Panc1 (cell line): ENCODE measurements around the gene ELOVL4. TPM values are rescaled to one million over a fixed set of nuclear protein-coding genes. Genes with fewer than 3 reads are reported as not detected.

ENCODE experiments used
- ATAC-seq: fragments of 200-7000 bp; cut with Tn5 transposase; 2 replicates; pipeline ENCODE4 v1.9.1; 2020; ENCODE audit warnings: mild to moderate bottlenecking, moderate library complexity
- BruUV-seq: library from RNA; stranded (reverse); fragments of 400-500 nt; replicated peaks from 2 replicates; lab custom pipeline; 2021; lab: Mats Ljungman, UMichigan
- CTCF ChIA-PET: fragments of 300-600 bp; sonication (Branson Sonifier 250); formaldehyde crosslinking; loops from one replicate; lab custom pipeline; 2022; ENCODE audit warnings: antibody characterized with exemption; lab: Charles Lee
- POLR2A ChIA-PET: fragments of 300-600 bp; sonication (Branson Sonifier 250); formaldehyde crosslinking; loops from one replicate; lab custom pipeline; 2022; ENCODE audit warnings: antibody characterized with exemption; lab: Charles Lee
- DNase-seq: peaks from one replicate; pipeline ENCODE4 v3.0.0-alpha.2; 2010; ENCODE audit warnings: low read depth, low spot score
- H3K27ac ChIP-seq: 2 replicates; pipeline ENCODE4 v1.5.1; 2011; ENCODE audit warnings: mild to moderate bottlenecking, low read length, inconsistent platforms
- H3K27me3 ChIP-seq: fragments of 200-500 bp; sonication (Bioruptor generic); 2 replicates; pipeline ENCODE4 v1.6.0; 2014; ENCODE audit warnings: low read length, inconsistent platforms; ENCODE audit not compliant: control insufficient read depth, insufficient read depth
- H3K36me3 ChIP-seq: fragments of 200-500 bp; sonication (Bioruptor generic); 2 replicates; pipeline ENCODE4 v1.5.1; 2014; ENCODE audit warnings: inconsistent platforms, mild to moderate bottlenecking, low read length, moderate library complexity; ENCODE audit not compliant: control insufficient read depth, insufficient read depth
- H3K4me1 ChIP-seq: 2 replicates; pipeline ENCODE4 v1.5.1; 2011; ENCODE audit warnings: inconsistent platforms, mild to moderate bottlenecking, low read length, moderate library complexity; ENCODE audit not compliant: control insufficient read depth, insufficient read depth
- H3K4me3 ChIP-seq, 2 experiments: 2 replicates each; pipeline ENCODE4 v1.5.1; 2011 to 2012; ENCODE audit warnings: low read depth in 2 of 2, low read length in 2 of 2, mild to moderate bottlenecking in 2 of 2, inconsistent platforms in 1 of 2, moderate library complexity in 1 of 2
- H3K9me3 ChIP-seq: fragments of 200-500 bp; sonication (Bioruptor generic); 2 replicates; pipeline ENCODE4 v1.5.1; 2014; ENCODE audit warnings: low read depth, mild to moderate bottlenecking, inconsistent platforms, low read length, moderate library complexity; ENCODE audit not compliant: control insufficient read depth, insufficient read depth
- CTCF ChIP-seq: fragments of 450-650 bp; IDR thresholded peaks from 2 replicates; pipeline ENCODE4 v1.5.1; 2017; ENCODE audit warnings: mild to moderate bottlenecking
- POLR2AphosphoS5 ChIP-seq: IDR thresholded peaks from 2 replicates; pipeline ENCODE4 v1.6.1; 2012; ENCODE audit warnings: mild to moderate bottlenecking, low read depth, low read length, moderate library complexity
- REST ChIP-seq, 2 experiments: IDR thresholded peaks; 2 replicates each; pipeline ENCODE4 v1.6.1; 2011 to 2012; ENCODE audit warnings: low read depth in 2 of 2, control low read depth in 1 of 2, low read length in 1 of 2, mild to moderate bottlenecking in 1 of 2, moderate library complexity in 1 of 2; ENCODE audit not compliant: insufficient read depth in 1 of 2
- SIN3A ChIP-seq: IDR thresholded peaks from 2 replicates; pipeline ENCODE4 v1.6.1; 2012; ENCODE audit warnings: low read depth, mild to moderate bottlenecking, low read length, moderate library complexity, borderline replicate concordance; ENCODE audit not compliant: insufficient read depth
- TCF7L2 ChIP-seq: IDR thresholded peaks from 2 replicates; pipeline ENCODE4 v1.6.1; 2011; ENCODE audit warnings: mild to moderate bottlenecking, low read depth, low read length, inconsistent platforms
- in situ Hi-C: cut with HindIII; loops from 2 replicates; pipeline ENCODE4 v1.10.0; 2016; ENCODE audit warnings: low sequenced_read_pairs, low pct_unique_long_range_greater_than_20kb
- intact Hi-C: fragments of 100-400 bp; cut with micrococcal nuclease; formaldehyde crosslinking; loops from one replicate; pipeline ENCODE4 v1.10.0; 2022; ENCODE audit not compliant: unreplicated experiment
- total RNA-seq: library from RNA; stranded (reverse); gene quantifications from one replicate; pipeline ENCODE4 v1.2.1, GENCODE V29; 2021; ENCODE audit not compliant: unreplicated experiment

The ELOVL4 gene
- total RNA-seq, 1 experiment from 2014 or later = 0.41 TPM

GRCh38 chr6:79964607-79965081 lies 17.3 kb upstream of the ELOVL4 start:
- ChIA-PET CTCF (no interaction called here), POLR2A (interaction anchor here (0.6 kb wide), 1 partner anchor 429 kb away, joined by 3 read pairs; no protein-coding TSS in a partner anchor)
- intact Hi-C loops = no loop called here
- Histone ChIP-seq H3K4me1 (no peaks in the 10 kb centered on the region), H3K27ac (no peak overlapping the region), H3K27me3 (peaks cover 5% of the 10 kb centered on the region; the same call in 1 of the 2 replicates), H3K4me3 (no peak overlapping the region), H3K36me3 (no peaks in the 10 kb centered on the region), H3K9me3 (no peaks in the 10 kb centered on the region)
- no peak for ATAC-seq
- TF ChIP-seq SIN3A = no peak
- no peak for TF ChIP-seq TCF7L2
- no peak for TF ChIP-seq REST (IDR thresholded peaks at IDR 0.05; ENCODE audit: insufficient read depth in 1 of 2, low read depth in 2 of 2, low read length in 1 of 2)
- TF ChIP-seq CTCF = no peak
- no peak for TF ChIP-seq POLR2AphosphoS5
- BruUV-seq = no TSS peak
- DNase-seq = no peak
- in situ Hi-C loops = no loop called here

DNA sequence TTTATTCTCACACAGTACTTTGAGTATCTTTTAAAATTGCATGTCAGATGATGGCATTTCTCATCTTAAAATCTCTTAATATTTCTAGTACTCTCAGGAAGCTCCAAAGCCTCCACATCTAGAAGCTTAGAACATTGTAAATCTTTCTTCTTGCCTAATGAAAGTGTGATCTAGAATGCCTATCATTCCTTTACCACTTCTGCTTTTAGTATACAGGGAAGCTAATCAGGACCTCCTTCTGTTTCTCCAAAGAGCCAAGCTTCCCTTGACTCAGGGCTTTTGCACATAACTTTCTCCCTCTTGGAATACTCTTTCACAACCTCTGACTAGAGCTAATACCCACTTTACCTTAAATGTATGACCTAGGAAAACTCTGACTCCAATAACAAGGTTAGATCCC lies 7.5 kb upstream of the ELOVL4 start:
- CTCF ChIA-PET = no interaction called here
- DNase-seq = no peak
- POLR2A ChIA-PET = no interaction called here

More for the DNA sequence above, 7.5 kb upstream of the ELOVL4 start:
- no peak for TF ChIP-seq CTCF
- TF ChIP-seq POLR2AphosphoS5 = no peak
- TF ChIP-seq SIN3A = no peak
- no peak for TF ChIP-seq REST (IDR thresholded peaks at IDR 0.05; ENCODE audit: insufficient read depth in 1 of 2, low read depth in 2 of 2, low read length in 1 of 2)
- TF ChIP-seq TCF7L2 = no peak
- Histone ChIP-seq H3K4me3 (no peak overlapping the region), H3K27me3 (peaks cover 3% of the 10 kb centered on the region; the same call in 1 of the 2 replicates), H3K4me1 (no peaks in the 10 kb centered on the region), H3K27ac (no peak overlapping the region), H3K36me3 (no peaks in the 10 kb centered on the region), H3K9me3 (no peaks in the 10 kb centered on the region)
- intact Hi-C loops = no loop called here
- no TSS peak for BruUV-seq
- no peak for ATAC-seq
- in situ Hi-C loops = no loop called here
